Glomerular visceral epithelial cell (primary cell): ENCODE data around the gene ATP6AP1.

Experiments
- DNase-seq: peaks from one replicate; pipeline ENCODE4 v3.0.0-alpha.2; 2016; ENCODE audit errors: extremely low spot score

ATP6AP1 gene

DNA sequence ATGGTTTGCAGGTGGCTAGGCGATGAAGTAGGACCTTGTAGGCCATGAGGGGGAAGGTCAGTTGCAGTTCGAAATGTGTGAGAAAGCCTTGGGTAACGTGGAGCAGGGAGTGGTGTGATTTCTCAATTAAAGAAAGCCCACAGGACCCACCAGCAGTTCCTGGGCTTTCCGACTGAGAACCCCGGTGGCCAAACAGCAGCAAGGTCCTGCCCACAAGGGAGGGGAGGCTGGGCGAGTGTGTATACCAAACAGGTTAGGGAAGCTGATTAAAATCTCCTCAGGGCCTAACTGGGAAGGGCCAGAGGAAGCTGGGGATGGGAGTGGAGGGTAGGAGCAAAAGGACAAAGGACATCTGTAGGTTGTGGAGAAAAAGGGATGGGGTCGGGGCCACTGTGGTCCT lies 2.4 kb downstream of the ATP6AP1 start:
- no peak for DNase-seq

- DNase-seq: no peak
These were observed 2.9 kb downstream of the ATP6AP1 start for GRCh38 chrX:154431341-154431740.

DNA sequence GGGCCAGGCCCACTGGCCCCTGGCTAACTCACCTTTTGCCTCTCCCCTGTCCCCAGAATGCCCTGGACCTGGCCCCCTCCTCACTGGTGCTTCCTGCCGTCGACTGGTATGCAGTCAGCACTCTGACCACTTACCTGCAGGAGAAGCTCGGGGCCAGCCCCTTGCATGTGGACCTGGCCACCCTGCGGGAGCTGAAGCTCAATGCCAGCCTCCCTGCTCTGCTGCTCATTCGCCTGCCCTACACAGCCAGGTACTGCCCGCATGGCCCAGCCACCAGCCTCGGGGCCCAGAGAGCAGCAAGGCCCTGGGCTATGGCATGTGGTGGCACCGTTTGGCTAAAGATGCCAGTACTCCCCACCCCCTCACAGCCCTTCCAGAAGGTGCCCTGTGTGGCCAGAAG lies 3.7 kb downstream of the ATP6AP1 start:
- no peak for DNase-seq

DNA sequence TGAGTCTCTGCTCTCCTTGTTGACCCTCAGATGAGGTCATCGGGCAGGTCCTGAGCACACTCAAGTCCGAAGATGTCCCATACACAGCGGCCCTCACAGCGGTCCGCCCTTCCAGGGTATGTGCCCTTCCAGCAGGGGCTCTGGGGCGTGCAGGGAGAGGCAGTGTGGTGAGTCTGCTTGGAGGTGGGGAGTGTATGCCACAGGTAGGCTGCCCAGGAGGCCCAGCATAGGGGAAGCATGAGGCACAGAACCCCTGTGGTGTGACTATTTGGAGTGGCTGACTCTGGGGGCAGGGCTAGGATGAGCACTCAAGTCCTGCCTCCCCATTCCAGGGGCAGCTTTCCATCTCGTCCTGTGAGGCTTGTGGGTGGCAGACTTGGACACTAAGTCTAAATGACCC lies 5.1 kb downstream of the ATP6AP1 start:
- DNase-seq: no peak

GRCh38 chrX:154434394-154435168 lies 6.1 kb downstream of the ATP6AP1 start:
- DNase-seq: no peak

DNA sequence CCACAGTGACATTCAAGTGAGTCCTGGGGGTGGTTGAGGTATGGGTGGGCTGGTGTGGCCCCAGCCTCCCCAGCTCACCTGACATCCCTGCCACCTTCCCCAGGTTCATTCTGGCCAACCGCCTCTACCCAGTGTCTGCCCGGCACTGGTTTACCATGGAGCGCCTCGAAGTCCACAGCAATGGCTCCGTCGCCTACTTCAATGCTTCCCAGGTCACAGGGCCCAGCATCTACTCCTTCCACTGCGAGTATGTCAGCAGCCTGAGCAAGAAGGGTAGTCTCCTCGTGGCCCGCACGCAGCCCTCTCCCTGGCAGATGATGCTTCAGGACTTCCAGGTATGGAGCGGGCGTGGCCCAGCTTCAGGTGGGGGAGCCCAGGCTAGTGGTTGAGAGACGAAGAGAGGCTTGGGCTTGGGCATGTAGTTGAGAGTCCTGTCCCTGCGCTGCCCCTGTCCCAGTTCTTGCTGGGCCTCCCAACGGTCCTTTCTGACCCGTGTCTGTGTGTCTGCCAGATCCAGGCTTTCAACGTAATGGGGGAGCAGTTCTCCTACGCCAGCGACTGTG lies 6.8 kb downstream of the ATP6AP1 start:
- no peak for DNase-seq

GRCh38 chrX:154436374-154436982 lies 8.0 kb downstream of the ATP6AP1 start:
- DNase-seq: peak; percentile 33

- peak; percentile 55 for DNase-seq
These were observed 8.7 kb downstream of the ATP6AP1 start, which contains the start of gene GDI1 for GRCh38 chrX:154436983-154437752. GDI1 (plus strand) TSS chrX:154437154; CDS start chrX:154437255, 101 bp downstream.

DNA sequence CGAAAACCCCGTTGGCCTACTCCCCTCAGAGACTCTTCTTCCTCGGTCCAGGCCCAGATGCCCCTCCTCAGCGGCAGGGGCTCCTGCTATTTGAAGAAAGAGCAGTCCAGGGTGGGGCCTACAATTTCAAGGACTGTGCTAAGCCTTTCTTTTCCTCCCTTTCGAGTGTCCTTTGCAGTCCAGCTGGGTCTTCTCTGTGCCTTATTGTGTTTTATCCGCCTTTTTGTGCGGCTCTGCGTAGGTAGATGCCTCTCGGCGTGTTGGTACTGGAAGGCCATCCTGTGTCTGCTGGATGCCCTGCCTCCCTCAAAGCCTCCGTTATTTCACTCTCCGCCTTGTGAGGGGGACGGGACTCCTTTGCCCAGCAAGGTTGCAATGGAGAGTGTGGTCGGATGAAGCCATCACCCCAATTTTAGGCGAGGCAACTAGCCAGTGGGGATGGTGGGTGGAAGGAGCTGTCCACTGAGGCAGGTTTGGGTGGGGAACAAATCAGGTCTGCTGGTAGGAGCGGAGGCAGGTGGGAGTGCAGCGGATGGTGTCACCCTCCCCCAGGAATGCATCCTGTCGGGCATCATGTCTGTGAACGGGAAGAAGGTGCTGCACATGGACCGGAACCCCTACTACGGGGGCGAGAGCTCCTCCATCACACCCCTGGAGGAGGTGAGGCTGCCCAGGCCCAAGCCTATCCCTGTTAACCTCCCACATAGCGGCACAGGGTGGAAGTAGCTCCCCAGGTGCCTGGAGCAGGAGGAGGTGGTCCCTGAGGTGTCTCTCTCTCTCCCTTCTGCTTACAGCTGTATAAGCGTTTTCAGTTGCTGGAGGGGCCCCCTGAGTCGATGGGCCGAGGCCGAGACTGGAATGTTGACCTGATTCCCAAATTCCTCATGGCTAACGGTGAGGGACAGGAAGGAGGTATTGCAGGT lies 9.8 kb downstream of the ATP6AP1 start:
- no peak for DNase-seq

DNA sequence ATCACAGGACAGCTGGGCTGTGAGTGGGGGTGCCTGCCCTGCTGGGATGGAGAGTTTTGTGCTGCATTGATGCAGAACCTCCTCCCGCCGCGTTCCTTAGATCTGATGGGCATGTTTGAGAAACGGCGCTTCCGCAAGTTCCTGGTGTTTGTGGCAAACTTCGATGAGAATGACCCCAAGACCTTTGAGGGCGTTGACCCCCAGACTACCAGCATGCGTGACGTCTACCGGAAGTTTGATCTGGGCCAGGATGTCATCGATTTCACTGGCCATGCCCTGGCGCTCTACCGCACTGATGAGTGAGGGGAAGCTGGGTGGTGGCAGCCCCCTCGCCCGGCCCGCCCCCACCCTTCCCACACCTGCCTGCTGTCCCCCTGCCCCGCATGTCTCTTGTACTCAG lies 11.4 kb downstream of the ATP6AP1 start:
- DNase-seq: no peak

GRCh38 chrX:154440623-154441357 lies 12.3 kb downstream of the ATP6AP1 start:
- no peak for DNase-seq

- no peak for DNase-seq
These were observed 13.1 kb downstream of the ATP6AP1 start for GRCh38 chrX:154441564-154441963.

GRCh38 chrX:154441984-154442707 lies 13.7 kb downstream of the ATP6AP1 start:
- DNase-seq: no peak

- DNase-seq: no peak
These were observed 15.0 kb downstream of the ATP6AP1 start for GRCh38 chrX:154443479-154443910.

DNA sequence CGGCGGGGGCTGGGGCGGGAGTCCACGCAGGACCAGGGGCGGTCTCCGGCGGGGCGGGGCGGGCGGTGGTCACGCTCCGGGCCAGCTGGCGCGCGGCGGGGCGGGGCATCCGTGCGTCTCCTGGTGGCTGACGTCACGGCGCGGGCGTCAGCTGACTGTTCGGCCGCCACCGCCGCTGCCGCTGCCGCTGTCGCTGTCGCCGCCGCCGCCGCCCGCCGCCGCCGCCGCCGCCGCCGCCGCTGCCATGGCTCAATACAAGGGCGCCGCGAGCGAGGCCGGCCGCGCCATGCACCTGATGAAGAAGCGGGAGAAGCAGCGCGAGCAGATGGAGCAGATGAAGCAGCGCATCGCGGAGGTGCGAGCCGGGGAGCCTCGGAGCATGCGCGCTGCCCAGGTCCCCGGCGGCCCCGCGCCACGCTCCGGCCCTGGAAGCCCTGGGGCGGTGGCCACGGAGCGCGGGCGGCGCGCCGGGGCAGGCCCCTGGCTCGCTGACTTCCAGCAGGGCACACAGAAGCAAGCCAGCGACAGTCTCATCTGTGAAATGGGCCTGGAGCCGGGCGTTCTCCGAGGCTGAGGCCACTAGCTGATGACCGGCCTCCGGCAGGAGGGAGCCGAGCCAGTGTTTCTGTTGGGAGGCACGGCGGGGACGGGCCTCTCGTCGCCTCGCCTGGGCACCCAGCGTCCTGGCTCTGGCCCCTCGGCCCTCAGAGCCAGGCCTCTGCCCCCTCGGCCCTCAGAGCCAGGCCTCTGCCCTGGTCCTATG lies 15.7 kb downstream of the ATP6AP1 start, which contains the start of gene FAM50A:
FAM50A (plus strand) TSS at position 150 of the 763 bp plus-strand sequence; CDS start at position 245, 95 bp downstream.
- peak; percentile 61 for DNase-seq

DNA sequence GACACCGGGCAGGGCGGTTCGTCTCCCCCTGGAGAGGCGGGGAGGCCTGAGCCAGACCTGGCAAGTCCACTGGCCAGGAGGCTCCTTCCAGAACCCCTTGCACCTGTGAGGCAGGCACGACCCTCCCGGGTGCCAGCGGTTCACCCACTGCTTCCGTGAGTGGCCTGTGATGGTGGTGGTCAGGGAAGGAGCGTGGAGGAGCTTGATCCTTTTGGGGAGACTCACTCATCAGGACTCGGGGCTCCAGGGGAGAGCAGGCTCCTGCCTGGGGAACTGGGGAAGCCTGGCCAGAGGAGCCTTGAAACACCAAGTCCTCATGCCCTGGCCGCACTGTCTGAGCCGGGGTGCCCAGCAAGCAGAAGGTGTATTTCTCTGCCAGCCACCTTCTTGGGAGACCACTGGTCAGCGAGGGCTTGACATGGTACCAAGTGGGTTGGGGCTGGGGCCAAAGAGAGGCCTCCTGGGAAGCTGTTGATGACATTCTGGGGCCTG lies 16.3 kb downstream of the ATP6AP1 start:
- DNase-seq: no peak

GRCh38 chrX:154445776-154446175 lies 17.3 kb downstream of the ATP6AP1 start:
- DNase-seq: no peak

- DNase-seq: no peak
These were observed 18.0 kb downstream of the ATP6AP1 start for GRCh38 chrX:154446430-154446829.

- DNase-seq: no peak
These were observed 20.0 kb downstream of the ATP6AP1 start for GRCh38 chrX:154448484-154448883.
